HG02840 (cell line): Measurements from ENCODE around the gene TM9SF1.

Experiments used
- ATAC-seq: cut with Tn5 transposase; IDR thresholded peaks from one replicate; pipeline ENCODE4 v1.9.1; 2021; ENCODE audit warnings: mild to moderate bottlenecking, moderate library complexity, moderate number of reproducible peaks; ENCODE audit not compliant: unreplicated experiment, low FRiP score

TM9SF1 gene

GRCh38 chr14:24159777-24160498, 35.3 kb downstream of the TM9SF1 start:
- ATAC-seq = no peak

- no peak for ATAC-seq
These were observed 37.9 kb downstream of the TM9SF1 start for GRCh38 chr14:24157331-24157730.

- ATAC-seq = no peak
These were observed 38.4 kb downstream of the TM9SF1 start for GRCh38 chr14:24156840-24157239.

GRCh38 chr14:24155100-24155499, 40.1 kb downstream of the TM9SF1 start:
- no peak for ATAC-seq

GRCh38 chr14:24151404-24152080, 43.7 kb downstream of the TM9SF1 start:
- no peak for ATAC-seq

GRCh38 chr14:24150993-24151392, 44.2 kb downstream of the TM9SF1 start:
- no peak for ATAC-seq

GRCh38 chr14:24150567-24150966, 44.7 kb downstream of the TM9SF1 start:
- ATAC-seq = no peak

- ATAC-seq = no peak
These were observed 45.2 kb downstream of the TM9SF1 start for GRCh38 chr14:24150061-24150460.

- ATAC-seq = no peak
These were observed 45.8 kb downstream of the TM9SF1 start for GRCh38 chr14:24149302-24149969.

GRCh38 chr14:24147761-24148428, 47.3 kb downstream of the TM9SF1 start:
- no peak for ATAC-seq

GRCh38 chr14:24146978-24147760, 48.1 kb downstream of the TM9SF1 start, which contains the start of gene RNF31:
Gene RNF31 (plus strand): TSS chr14:24147498. CDS start chr14:24147699, 201 bp downstream.
- peak; percentile 83 for ATAC-seq

- ATAC-seq = peak; percentile 55
These were observed 48.7 kb downstream of the TM9SF1 start, which contains the start of gene PSME2 for GRCh38 chr14:24146453-24146977. Gene PSME2 (minus strand): TSS chr14:24146610. CDS start chr14:24146581, 29 bp downstream.

- no peak for ATAC-seq
These were observed 49.4 kb downstream of the TM9SF1 start for GRCh38 chr14:24145690-24146452.

- ATAC-seq = no peak
These were observed 50.0 kb downstream of the TM9SF1 start for GRCh38 chr14:24145219-24145618.

- ATAC-seq = no peak
These were observed 50.8 kb downstream of the TM9SF1 start for GRCh38 chr14:24144451-24144850.

- ATAC-seq = no peak
These were observed 51.7 kb downstream of the TM9SF1 start for GRCh38 chr14:24143511-24143910.

- peak; percentile 79 for ATAC-seq
These were observed 54.0 kb downstream of the TM9SF1 start, which contains the start of gene EMC9 for GRCh38 chr14:24141097-24141880. Gene EMC9 (minus strand): TSS chr14:24141591. CDS start chr14:24141304, 287 bp downstream.
